Activated CD4-positive, alpha-beta T cell treated with anti-CD3 and anti-CD28 coated beads for 48 hours (primary cell): ENCODE results near the gene ANP32E.
"Not testable (repeated sequence)": the region's sequence is repeated elsewhere in the genome, so short reads cannot be mapped to it uniquely, and the experiment has no call there.

Experiments
- DNase-seq: peaks from one replicate; pipeline ENCODE4 v3.0.0-alpha.2; 2020

Gene ANP32E

DNA sequence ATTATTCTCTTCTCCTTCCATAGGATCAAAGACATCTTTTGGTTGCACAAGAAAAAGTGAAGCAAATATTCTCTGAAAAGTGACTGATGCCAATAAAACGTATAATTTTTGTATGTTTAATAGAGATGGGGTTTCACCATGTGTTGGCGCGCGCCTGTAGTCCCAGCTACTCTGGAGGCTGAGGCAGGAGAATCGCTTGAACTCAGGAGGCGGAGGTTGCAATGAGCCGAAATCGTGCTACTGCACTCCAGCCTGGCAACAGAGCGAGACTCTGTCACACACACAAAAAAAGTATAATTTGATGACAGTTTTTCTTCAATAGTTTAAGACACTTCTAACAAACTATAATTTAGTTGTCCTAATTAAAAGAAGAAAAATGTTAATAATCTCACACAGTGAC is 23.8 kb downstream of the ANP32E start:
- no peak for DNase-seq

DNA sequence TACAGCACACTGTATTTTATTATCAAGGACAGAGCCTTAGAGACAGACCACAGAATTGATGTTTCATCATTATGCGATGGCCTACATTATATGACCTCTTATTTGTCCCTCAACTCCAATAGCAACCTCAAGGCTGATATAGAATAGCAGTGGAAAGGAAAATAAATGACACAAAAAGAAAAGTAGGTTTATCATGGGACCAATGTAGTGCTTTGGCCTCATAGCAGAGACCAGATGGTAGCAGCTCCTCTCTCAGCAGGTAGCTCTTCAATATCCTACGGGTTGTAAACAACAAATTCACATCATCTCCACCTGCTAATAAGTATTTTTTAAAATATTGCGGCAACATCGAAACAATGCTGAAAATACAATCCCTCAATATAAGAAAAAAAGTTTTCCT is 25.2 kb downstream of the ANP32E start:
- DNase-seq = no peak

DNA sequence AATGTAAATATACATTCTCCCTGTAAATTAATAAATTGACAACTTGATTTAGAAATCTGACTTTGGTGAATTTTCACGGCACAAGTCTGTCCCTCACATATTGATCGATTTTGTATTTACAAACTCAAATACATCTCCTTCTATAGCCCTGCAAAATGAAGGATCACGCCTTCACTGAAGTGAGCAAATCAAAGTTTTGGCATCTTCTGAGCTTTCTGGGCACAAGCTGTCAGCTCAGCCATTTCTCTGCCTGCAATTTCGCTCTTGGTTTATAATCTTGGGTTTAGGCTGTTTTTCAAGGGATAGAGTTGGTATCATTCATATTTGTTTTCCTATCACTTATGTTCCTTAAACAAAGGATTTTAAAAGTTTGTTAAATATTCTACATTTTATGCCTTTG is 25.8 kb downstream of the ANP32E start:
- DNase-seq = no peak

DNA sequence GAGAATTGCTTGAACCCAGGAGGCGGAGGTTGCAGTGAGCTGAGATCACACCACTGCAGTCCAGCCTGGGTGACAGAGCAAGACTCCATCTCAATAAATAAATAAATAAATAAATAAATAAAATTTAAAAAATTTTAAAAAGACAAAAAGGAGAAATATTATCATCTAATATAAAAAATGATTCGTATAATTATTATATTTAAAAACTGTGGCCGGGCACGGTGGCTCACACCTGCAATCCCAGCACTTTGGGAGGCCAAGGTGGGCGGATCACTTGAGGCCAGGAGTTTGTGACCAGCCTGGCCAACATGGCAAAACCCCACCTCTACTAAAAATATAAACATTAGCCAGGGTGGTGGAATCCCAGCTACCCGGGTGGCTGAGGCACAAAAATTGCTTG is 27.5 kb downstream of the ANP32E start:
- DNase-seq = not testable (repeated sequence)

DNA sequence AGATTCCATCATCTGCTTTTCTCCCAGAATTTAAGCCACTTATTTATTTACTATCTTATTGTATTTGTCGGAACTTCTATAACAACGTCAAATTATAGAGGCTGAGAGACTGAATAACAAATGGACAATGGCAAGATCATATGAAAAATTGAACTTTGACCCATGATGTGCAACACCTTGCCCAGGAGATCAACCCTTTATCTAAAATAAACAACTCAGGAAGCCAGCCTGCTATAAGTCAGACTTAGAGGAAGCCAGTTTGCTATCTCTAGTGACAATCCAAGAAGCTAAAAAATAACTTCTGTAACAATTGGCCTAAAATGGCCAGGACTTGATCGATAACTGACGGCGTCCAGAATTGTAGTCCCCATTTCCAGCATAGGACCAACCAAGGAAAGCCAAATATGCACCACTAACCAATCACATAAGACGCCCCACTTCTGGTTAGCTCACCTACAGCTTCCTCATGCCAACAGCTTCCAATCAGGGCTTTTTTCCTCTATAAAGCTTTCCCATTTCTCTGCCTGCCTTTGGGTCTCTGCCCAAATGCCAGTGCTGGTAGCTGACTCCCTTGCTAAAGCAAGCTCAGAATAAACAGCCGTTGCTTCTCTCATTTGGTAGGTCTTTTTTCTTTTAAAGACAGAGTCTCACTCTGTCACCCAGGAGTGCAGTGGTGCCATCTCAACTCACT is 28.5 kb downstream of the ANP32E start:
- no peak for DNase-seq

DNA sequence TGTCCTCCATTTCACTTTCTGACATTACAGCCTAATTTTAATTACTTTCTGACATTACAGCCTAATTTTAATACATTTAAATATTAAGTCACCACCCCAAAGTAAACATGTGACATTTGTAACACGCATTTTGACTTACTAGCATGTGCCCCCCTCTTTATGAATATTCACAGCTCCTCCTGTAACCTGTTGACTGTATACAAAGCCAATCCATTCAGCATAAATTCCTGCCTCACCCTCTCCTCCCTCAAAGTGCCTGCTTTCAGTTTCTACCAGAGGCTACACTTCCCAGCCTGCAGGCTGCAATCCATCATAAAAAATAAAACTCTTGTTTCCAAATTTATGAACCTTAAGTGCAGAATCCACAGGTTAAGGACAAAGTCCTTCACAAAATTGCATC is 39.5 kb downstream of the ANP32E start:
- no peak for DNase-seq

DNA sequence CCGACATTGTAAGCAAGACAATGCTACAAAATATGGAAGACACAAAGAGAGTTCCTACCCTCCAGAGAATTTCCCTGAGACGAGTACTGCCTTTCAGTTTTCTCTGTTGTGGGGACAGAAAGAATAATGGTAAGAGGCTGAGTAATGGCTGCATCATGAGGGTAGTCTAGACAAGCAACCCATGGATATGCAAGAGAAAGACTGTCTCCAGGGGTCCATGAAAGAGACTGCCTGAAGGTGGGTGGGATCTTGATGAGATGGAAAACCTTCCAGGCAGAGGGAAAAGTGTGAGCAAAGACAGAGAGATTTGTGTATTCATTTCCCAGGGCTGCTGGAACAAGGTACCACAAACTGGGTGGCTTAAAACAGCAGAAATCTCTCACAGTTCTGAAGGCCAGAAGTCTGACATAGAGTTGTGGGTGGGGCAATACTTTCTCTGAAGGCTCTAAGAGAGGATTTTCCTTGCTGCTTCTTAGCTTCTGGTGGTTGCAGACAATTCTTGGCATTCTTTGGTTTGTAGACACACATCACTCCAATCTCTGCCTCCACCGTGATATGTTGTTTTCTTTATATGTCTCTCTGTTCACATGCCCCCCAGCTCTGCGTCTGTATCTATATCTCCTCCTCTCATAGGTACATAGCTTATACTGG is 41.4 kb downstream of the ANP32E start:
- DNase-seq = no peak

DNA sequence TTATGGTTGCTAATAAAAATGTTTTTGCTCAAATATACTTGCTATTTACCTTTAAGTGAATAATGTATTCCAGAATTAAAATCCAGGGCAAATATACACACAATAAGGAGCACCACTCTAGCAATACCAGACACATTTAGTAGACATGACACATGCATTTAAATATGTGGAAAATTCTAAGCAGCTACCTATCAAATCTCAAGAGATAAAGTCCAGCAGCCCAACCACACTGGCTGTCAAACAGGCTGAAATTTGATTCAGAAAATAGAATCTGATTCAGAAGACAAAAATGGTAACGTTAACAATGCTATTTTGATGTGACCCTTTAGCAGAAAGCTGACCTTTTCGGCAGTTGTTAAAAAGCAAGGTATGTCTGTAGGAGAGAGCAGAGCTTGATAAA is 43.9 kb downstream of the ANP32E start:
- no peak for DNase-seq

DNA sequence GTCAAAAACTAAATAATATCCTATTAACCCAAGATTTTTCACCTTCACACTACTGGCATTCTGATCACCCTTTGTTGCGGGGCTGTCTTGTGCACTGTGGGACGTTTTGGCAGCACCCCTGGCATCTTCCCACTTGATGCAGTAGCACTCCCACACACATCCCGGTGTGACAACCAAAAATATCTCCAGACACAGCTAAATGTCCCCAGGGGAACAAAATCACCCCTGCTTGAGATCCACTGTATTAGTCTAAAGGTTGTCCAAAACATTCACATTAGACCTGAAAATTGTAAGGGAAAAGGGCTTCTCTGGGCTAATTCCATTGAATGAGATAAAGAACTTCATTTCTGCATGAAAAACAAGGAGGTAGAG is 48.4 kb downstream of the ANP32E start:
- no peak for DNase-seq

DNA sequence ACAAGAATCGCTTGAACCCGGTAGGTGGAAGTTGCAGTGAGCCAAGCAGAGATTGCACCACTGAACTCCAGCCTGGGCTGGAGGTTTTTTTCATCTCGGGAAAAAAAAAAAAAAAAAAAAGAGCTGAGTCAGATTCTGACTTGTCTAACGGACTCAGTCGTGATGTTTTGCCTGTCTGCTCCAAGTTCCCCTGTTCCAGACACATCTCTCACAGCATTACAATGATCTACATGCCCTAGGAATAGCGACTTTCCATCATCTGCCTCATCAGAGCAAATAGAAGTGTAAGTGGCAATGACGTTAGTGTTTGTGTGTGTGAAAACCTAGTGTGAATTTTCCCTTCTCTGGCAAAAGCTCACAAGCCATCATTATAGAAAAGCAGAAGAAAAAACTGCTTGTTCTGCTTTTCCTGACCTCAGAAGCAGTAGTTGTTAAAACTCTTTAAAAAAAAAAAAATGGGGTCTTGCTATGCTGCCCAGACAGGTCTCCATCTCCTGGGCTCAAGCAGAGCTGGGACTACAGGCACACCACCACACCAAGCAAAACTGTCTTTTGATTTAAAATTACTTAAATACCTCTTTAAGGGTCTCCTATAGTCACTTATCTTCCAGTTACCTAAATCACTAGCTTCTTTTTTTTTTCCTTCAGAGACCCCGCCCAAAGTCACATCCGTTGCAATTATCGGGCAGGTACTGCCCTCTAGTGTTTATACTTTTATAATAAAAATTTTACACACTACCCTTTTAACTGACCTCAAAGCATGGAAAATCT is 48.9 kb downstream of the ANP32E start:
- DNase-seq = peak; percentile 18

DNA sequence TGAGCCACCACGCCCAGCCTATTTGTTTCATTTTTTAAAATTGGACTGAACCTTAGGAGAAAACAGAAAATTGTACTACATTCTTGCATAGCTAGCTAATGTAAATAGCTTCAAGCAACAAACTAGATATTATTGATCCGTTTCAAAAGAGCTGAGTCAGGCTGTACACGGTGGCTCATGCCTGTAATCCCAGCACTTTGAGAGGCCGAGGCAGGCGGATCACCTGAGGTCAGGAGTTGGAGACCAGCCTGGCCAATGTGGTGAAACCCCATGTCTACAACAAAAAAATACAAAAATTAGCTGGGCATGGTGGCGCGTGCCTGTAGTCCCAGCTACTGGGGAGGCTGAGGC is 49.5 kb downstream of the ANP32E start:
- not testable (repeated sequence) for DNase-seq

DNA sequence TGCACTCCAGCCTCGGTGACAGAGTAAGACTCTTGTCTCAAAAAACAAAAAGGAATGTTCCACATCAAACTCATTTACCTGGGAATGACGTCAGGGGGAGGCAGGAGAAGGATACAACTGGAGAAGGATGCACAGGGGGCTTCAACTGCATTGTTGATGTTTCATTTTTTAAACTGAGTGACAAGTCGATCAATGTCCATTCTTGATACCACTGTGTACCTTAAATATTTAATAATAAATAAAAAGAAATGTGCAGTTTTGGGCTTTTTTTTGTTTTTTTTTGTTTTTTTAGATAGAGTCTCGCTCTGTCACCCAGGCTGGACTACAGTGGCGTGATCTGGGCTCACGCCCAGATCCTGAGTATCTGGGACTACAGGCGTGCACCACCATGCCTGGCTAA is 50.4 kb downstream of the ANP32E start:
- DNase-seq = no peak

DNA sequence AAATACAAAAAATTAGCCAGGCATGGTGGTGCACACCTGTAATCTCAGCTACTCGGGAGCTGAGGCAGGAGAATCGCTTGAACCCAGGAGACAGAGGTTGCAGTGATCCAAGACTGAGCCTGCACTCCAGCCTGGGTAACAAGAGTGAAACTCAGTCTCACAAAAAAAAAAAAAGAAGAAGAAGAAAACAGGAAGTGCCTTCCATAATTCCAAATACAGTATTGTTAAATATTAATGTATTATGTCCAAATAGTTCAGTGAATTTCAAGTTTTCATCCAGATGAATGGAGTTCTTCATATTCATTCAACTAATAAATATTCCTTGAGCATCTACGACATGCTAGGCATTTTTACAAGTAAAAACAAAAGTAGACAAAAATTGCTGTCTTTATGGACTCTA is 52.9 kb downstream of the ANP32E start:
- no peak for DNase-seq

DNA sequence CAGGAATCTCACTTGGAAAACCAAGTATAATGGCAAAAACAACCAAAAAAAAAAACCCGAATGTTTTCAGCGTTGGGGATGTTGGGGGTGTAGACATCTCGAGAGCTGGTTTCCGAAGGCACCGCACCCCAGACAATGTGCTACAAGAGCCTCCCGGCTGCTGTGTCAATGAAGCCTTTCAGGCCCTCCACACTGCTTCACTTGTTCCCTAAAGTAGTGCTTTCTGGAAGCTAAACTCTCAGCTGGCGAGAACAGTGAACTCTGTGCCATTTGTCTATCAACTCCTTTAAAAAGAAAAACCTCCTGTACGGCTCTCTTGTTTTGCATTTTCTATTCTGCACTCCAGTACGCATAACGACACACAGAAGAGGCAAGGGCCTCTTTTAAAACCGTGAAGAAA is 53.7 kb downstream of the ANP32E start:
- DNase-seq = no peak

DNA sequence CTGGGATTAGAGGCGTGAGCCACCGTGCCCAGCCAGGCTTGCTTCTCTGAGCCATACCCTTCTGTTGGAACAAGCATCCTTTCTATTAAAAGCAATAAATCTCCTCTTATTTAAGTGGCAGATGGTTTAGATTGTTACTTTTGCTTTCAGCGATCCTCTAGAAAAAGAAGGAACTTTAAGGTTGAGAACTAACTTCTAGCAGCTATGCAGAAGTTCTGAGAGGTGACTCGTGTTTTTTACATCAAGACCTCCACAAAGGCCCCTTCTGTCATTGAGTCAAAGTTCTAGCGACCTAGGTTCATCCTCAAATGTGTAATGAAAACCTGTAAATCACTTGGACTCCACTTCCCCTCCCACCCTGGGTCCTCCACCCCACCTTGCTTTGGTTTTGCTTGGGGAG is 55.4 kb downstream of the ANP32E start:
- DNase-seq = no peak

DNA sequence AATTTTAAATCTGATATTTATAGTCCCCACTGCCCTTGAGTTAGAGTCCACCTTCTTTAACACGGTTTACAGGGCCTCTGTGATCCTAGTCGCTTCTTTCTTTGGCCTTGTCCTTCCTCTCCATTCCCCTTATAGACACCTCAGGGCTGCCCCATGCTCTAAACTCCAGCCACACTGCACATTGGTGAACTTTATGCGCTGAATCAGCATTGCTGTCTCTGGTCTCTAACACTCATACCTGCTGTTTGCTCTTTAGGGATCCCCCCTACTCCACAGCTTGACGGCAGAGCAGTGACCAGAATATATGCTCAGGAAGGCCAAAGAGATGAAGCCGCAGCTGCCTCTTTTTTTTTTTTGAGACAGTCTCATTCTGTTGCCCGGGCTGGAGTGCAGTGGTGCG is 56.0 kb downstream of the ANP32E start:
- DNase-seq = no peak

DNA sequence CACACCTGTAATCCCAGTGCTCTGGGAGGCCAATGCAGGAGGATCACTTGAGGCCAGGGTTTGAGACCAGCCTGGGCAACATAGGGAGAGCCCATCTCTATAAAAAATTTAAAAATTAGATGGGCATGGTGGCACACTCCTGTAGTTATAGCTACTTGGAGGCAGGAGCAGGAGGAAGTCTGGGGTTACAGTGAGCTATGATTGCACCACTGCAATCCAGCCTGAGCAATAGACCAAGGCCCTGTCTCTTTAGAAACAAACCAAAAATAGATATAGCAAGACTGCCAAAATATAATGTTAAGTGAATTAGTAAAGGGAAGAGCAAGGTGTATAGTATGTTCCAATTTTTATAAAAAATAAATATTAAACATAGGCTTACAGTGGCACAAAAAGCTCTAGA is 57.4 kb downstream of the ANP32E start:
- DNase-seq = no peak

DNA sequence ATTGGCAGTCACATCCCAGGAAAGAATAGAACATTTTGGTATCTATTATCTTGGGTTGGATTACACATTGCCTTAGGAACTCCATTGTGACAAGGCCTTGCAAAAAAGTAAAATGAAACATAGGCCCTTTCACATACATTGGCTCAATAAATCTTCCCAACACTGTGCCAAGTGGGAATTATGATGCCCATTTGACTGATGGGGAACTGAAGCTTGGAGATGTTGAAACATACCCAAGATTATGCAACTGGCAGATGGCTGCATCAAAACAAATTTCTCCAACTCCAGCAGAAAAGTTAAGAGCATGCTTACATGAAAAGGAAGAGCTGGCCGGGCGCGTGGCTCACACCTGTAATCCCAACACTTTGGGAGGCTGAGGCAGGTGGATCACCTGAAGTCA is 59.3 kb downstream of the ANP32E start:
- no peak for DNase-seq

DNA sequence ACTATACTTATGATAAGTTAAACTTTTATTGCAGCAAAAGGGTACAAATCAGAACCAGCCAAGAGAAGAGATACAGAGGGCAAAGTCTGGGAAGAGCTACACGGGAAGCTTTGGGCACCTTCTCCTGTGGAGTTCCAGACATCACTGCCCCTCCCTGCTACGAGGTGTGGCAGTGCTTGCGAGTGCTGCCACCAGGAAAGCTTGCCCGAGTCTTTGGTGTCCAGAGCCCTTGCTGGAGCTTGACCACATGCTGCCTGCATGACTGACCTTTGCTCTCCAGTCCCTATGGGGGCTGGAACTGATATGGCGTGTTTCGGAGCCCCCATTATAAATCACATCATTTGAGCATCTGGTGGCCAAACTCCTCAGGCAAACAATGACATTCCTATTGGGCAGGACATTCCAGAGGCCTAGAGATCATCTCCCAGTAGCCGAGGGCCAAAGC is 62.7 kb downstream of the ANP32E start:
- DNase-seq = no peak

DNA sequence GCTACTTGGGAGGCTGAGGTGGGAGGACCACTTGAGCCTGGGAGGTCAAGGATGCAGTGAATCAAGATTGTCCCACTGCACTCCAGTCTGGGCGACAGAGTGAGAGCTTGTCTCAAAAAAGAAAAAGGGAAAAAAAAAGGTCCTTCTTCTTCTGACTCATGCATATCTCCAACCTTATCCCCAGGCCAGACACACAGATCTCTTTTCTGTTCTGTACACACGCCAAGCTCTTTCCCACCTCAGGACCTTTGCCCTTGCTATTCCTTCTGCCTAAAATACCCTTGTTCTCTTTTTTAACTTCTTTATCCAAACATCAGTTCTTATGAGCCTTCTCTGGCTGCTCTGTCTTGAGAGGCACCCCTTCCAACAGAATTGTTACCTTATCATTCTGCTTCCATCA is 64.1 kb downstream of the ANP32E start:
- no peak for DNase-seq

DNA sequence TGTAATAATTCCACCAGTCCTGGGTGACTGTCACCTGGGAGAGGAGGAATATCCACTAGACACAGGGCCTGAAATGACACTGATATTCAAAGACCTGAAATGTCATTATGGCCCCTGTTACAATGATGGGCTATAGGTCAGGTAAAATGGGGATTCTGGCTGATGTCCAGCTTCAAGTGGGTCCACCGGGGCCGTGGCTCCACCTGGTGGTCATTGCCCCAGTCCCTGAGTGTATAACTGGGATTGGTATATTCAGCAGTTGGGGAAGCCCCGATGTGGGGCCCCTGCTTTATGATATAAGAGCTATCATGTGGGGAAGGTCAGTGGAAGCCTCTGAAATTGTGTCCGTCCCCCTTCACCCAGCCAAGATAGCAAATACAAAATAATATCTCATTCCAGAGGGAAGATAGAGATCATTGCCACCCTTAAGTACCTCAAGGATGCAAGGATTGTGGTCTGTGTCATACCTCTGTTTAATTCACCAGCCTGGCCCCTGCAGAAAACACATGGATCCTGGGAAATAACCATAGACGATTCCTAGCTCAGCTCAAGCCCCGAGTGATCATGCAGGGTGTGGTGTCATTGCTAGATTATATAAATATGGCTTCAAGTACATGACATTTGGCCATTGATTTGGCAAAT is 66.8 kb downstream of the ANP32E start:
- peak; percentile 67 for DNase-seq
